ENCODE measurements around the gene IL1A.

The IL1A gene

GRCh38 chr2:112825706-112826105 lies 41.4 kb upstream of the IL1A start:
- no peak overlapping the region for H3K4me3 ChIP-seq (ENCODE audit: low read depth, low read length)
- TF ChIP-seq CTCF (IDR thresholded peaks at IDR 0.05; ENCODE audit: borderline replicate concordance, insufficient read depth, low read depth, low read length) = no peak

DNA sequence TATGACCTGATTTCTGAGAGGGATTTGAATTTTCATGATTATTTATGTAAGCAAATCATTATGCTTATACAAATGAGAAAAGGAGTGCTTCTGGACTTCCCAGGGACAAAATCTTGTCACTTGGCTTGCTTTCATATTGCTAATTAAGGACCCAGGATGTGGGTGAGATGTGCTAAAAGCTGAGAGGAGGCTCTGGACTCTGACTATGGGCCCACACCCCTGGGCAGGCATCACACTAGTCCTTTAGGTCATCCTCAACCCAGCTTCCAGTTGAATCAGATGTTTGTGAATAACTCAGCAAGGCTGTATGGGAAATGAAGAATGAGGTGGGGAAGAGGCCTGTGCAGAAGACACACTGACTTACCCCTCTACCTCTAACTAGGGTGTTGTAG lies 40.4 kb upstream of the IL1A start:
- no peak overlapping the region for H3K4me3 ChIP-seq (ENCODE audit: low read depth, low read length)
- no peak for TF ChIP-seq CTCF (IDR thresholded peaks at IDR 0.05; ENCODE audit: borderline replicate concordance, insufficient read depth, low read depth, low read length)

DNA sequence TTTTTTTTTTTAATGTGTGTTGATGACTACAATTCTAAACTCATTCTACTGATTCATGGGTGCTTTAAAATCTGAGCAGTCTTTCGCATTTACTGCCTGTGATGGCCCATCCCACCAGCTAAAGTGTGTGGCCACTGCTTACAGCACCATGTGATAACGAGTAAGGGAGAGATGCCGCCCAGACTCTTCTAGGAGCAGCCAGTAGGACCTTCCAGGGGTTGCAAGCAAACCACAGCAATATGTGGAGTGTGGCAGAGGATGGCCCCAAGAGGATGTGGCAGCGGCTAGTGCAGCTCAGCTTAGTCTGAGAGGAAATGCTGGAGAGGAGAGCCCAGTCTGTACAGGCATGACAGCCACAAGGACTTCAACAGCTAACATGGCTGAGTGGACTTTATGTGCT lies 37.4 kb upstream of the IL1A start:
- TF ChIP-seq CTCF (IDR thresholded peaks at IDR 0.05; ENCODE audit: borderline replicate concordance, insufficient read depth, low read depth, low read length) = no peak
- no peak overlapping the region for H3K4me3 ChIP-seq (ENCODE audit: low read depth, low read length)

- no peak for TF ChIP-seq CTCF (IDR thresholded peaks at IDR 0.05; ENCODE audit: borderline replicate concordance, insufficient read depth, low read depth, low read length)
- H3K4me3 ChIP-seq (ENCODE audit: low read depth, low read length) = no peak overlapping the region
Observed at GRCh38 chr2:112821142-112821541, 36.8 kb upstream of the IL1A start.

GRCh38 chr2:112820343-112820742 lies 36.0 kb upstream of the IL1A start:
- H3K4me3 ChIP-seq (ENCODE audit: low read depth, low read length) = no peak overlapping the region
- TF ChIP-seq CTCF (IDR thresholded peaks at IDR 0.05; ENCODE audit: borderline replicate concordance, insufficient read depth, low read depth, low read length) = no peak

GRCh38 chr2:112819081-112819480 lies 34.8 kb upstream of the IL1A start:
- TF ChIP-seq CTCF (IDR thresholded peaks at IDR 0.05; ENCODE audit: borderline replicate concordance, insufficient read depth, low read depth, low read length) = no peak
- no peak overlapping the region for H3K4me3 ChIP-seq (ENCODE audit: low read depth, low read length)

GRCh38 chr2:112818094-112818902 lies 34.0 kb upstream of the IL1A start:
- TF ChIP-seq CTCF (IDR thresholded peaks at IDR 0.05; ENCODE audit: borderline replicate concordance, insufficient read depth, low read depth, low read length) = no peak
- no peak overlapping the region for H3K4me3 ChIP-seq (ENCODE audit: low read depth, low read length)
